GM13976 (cell line): Measurements from ENCODE around the gene MPPED2.

Experiments
- DNase-seq: peaks from one replicate; pipeline ENCODE4 v3.0.0; 2012; ENCODE audit warnings: low spot score
- in situ Hi-C: fragments of 300-500 bp; cut with MboI; formaldehyde crosslinking; loops from one replicate; pipeline ENCODE4 v1.12.0; 2022; ENCODE audit warnings: low sequenced_read_pairs, mixed read lengths, inconsistent platforms; ENCODE audit not compliant: unreplicated experiment
- TF ChIP-seq, protein P1 (sequence below): IDR thresholded peaks from 2 replicates; pipeline ENCODE4 v1.5.1; 2012; ENCODE audit warnings: borderline replicate concordance, mild to moderate bottlenecking; ENCODE audit not compliant: insufficient read depth; ENCODE audit errors: extremely low read depth, missing control alignments, control extremely low read depth

Gene MPPED2

DNA sequence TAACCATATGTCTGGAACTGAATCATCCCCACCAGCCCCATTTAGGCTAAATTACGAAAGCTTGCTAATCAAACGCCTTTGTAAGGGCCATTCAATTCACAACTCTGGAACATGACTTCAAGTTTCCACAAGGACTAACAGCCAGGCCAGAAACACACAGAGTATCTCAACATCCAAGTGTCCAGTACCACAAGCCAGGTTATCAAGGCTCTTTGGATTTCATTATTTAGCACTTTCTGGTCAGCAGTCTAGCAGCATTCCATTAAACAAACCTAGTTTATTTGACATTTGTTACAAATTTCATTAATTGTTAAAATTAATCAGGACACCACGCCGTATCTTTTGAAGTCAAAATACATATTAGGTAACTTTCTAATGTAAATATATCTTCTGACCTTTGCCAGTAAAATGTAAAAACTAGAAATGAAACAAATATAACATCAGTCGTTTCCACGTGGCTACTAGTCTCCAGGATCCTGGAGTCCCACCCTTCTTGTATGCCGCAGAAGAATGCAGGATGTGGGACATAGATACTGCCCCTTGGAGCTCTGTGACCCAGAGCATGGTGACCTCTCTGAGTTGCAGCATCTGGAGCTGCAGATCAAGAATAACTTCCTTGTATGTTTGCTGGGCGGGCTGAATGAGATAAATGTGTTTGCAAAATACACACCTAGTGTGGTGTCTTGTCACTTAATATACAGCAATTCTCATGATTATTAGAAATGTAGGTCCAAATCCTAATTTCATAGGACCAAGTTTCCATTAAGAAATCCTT lies 64.7 kb downstream of the MPPED2 start:
- in situ Hi-C loops = no loop called here
- DNase-seq = no peak
- TF ChIP-seq, protein P1, sequence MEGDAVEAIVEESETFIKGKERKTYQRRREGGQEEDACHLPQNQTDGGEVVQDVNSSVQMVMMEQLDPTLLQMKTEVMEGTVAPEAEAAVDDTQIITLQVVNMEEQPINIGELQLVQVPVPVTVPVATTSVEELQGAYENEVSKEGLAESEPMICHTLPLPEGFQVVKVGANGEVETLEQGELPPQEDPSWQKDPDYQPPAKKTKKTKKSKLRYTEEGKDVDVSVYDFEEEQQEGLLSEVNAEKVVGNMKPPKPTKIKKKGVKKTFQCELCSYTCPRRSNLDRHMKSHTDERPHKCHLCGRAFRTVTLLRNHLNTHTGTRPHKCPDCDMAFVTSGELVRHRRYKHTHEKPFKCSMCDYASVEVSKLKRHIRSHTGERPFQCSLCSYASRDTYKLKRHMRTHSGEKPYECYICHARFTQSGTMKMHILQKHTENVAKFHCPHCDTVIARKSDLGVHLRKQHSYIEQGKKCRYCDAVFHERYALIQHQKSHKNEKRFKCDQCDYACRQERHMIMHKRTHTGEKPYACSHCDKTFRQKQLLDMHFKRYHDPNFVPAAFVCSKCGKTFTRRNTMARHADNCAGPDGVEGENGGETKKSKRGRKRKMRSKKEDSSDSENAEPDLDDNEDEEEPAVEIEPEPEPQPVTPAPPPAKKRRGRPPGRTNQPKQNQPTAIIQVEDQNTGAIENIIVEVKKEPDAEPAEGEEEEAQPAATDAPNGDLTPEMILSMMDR = no peak

GRCh38 chr11:30513087-30513486 lies 73.1 kb downstream of the MPPED2 start:
- in situ Hi-C loops = no loop called here
- TF ChIP-seq, protein P1 = no peak
- DNase-seq = no peak

- in situ Hi-C loops = no loop called here
- DNase-seq = no peak
- TF ChIP-seq, protein P1 = no peak
Observed at GRCh38 chr11:30511408-30511807, 74.7 kb downstream of the MPPED2 start.

GRCh38 chr11:30510750-30511149 lies 75.4 kb downstream of the MPPED2 start:
- no peak for DNase-seq
- in situ Hi-C loops = no loop called here
- TF ChIP-seq, protein P1 = no peak

DNA sequence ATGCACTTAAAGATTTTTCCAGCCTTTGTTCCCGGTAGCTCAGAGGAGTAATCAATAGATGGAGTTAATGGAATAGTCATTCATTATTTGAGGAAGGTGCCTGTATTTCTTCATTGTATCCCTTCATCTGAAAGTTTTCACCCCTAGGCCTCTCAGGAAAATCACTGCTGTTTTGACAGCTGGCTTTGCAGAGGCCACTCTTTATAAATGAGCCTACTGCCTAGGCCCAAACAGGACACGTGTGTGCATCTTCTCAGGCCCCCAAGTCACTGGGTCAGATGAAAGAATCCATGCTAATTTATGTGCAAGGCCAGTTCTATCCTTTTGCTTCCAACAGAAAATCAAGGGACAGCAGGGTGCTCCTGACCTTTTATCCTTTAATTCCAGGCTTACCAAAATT lies 76.8 kb downstream of the MPPED2 start:
- TF ChIP-seq, protein P1 = no peak
- DNase-seq = no peak
- in situ Hi-C loops = no loop called here

DNA sequence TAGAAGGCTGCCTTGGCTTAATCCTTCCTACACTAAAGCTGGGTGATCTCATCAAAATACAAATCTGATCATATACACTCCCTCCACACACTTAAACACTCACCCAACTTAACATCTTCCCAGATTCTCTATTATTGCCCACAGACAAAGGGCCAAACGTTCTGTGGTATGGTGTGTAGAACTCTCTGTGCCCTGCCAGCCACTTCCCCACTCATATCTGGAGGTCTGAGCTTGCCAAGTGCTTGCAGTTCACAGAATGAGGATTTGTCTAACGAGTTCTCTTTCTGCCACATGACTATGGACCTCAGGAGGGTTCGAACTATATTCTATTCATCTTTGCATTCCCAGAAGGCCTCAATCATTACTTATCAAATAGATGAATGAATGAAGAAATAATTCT lies 77.6 kb downstream of the MPPED2 start:
- DNase-seq = no peak
- in situ Hi-C loops = no loop called here
- TF ChIP-seq, protein P1 = no peak
